Endothelial cell of umbilical vein (primary cell): ENCODE data around the gene ARSB. TPM values are rescaled to one million over a fixed set of nuclear protein-coding genes. Genes with fewer than 3 reads are reported as not detected.

Source experiments
- BruUV-seq: library from RNA; stranded (reverse); fragments of 400-500 nt; replicated peaks from 2 replicates; lab custom pipeline; 2021; lab: Mats Ljungman, UMichigan
- CTCF ChIA-PET: fragments of 300-600, 350-600 bp; sonication (Branson Sonifier 250); formaldehyde crosslinking; loops from one replicate; lab custom pipeline; 2021; ENCODE audit warnings: antibody characterized with exemption, inconsistent platforms; lab: Charles Lee
- POLR2A ChIA-PET: fragments of 300-600, 350-600 bp; sonication (Branson Sonifier 250); formaldehyde crosslinking; loops from one replicate; lab custom pipeline; 2021; ENCODE audit warnings: antibody characterized with exemption, inconsistent platforms; lab: Charles Lee
- DNase-seq: peaks from one replicate; pipeline ENCODE4 v3.0.0-alpha.2; 2011; ENCODE audit warnings: low read depth, low spot score
- FAIRE-seq: peaks from 2 replicates; lab custom pipeline; 2011; peaks lifted over from hg19 to GRCh38; lab: Jason Lieb, UNC
- H2AFZ ChIP-seq: 2 replicates; pipeline ENCODE4 v1.6.0; 2012; ENCODE audit warnings: low read depth, low read length, control low read depth, inconsistent platforms
- H3K27ac ChIP-seq: 2 replicates; pipeline ENCODE4 v1.5.1; 2011; ENCODE audit warnings: low read depth, mild to moderate bottlenecking, control low read depth, low read length, moderate library complexity; ENCODE audit not compliant: insufficient read depth
- H3K27me3 ChIP-seq, 2 experiments: 2 replicates each; pipeline versions ENCODE4 v1.6.0 to v1.6.1; 2011; ENCODE audit warnings: low read length in 2 of 2, mixed read lengths in 1 of 2; ENCODE audit not compliant: control insufficient read depth in 2 of 2, insufficient read depth in 2 of 2
- H3K36me3 ChIP-seq, 2 experiments: 2 replicates in 1 of 2; 3 replicates in 1 of 2; pipeline ENCODE4 v1.5.1; 2011; ENCODE audit warnings: low read length in 2 of 2, mild to moderate bottlenecking in 1 of 2, moderate library complexity in 1 of 2; ENCODE audit not compliant: control insufficient read depth in 2 of 2, insufficient read depth in 2 of 2; ENCODE audit errors: extremely low read depth in 1 of 2
- H3K4me1 ChIP-seq: 3 replicates; pipeline ENCODE4 v1.5.1; 2011; ENCODE audit warnings: mild to moderate bottlenecking, low read length; ENCODE audit not compliant: control insufficient read depth, insufficient read depth; ENCODE audit errors: extremely low read depth
- H3K4me2 ChIP-seq: 2 replicates; pipeline ENCODE4 v1.6.1; 2011; ENCODE audit warnings: low read length, control low read depth, mixed read lengths; ENCODE audit not compliant: insufficient read depth
- H3K4me3 ChIP-seq, 3 experiments: fragments of 200-600 bp in 1 of 3; sonication (generic), shearing (Covaris generic) in 1 of 3; replicated peaks in 1 of 3; 2 replicates each; pipeline ENCODE4 v1.5.1; 2011 to 2016; ENCODE audit warnings: control low read depth in 3 of 3, low read length in 3 of 3, mild to moderate bottlenecking in 2 of 3, inconsistent platforms in 1 of 3, low read depth in 1 of 3, moderate library complexity in 1 of 3; ENCODE audit not compliant: insufficient read depth in 1 of 3
- H3K79me2 ChIP-seq: 2 replicates; pipeline ENCODE4 v1.6.0; 2012; ENCODE audit warnings: low read length, inconsistent platforms; ENCODE audit not compliant: control insufficient read depth, insufficient read depth
- H3K9ac ChIP-seq: replicated peaks from 2 replicates; pipeline ENCODE3; 2011; ENCODE audit warnings: low read length, control low read depth; ENCODE audit not compliant: insufficient read depth; ENCODE audit errors: extremely low read depth
- H3K9me1 ChIP-seq: replicated peaks from 3 replicates; pipeline ENCODE4 v1.6.0; 2011; ENCODE audit warnings: mild to moderate bottlenecking, low read length; ENCODE audit not compliant: control insufficient read depth, insufficient read depth; ENCODE audit errors: extremely low read depth
- H3K9me3 ChIP-seq: replicated peaks from 2 replicates; pipeline ENCODE4 v1.5.1; 2012; ENCODE audit warnings: low read length, inconsistent platforms; ENCODE audit not compliant: control insufficient read depth, insufficient read depth
- H4K20me1 ChIP-seq: replicated peaks from 2 replicates; pipeline ENCODE3; 2011; ENCODE audit warnings: mild to moderate bottlenecking, low read length; ENCODE audit not compliant: control insufficient read depth, insufficient read depth; ENCODE audit errors: extremely low read depth
- EZH2 ChIP-seq: IDR thresholded peaks from 2 replicates; pipeline ENCODE4 v1.6.1; 2012; ENCODE audit warnings: borderline replicate concordance, low read depth, mild to moderate bottlenecking, moderate library complexity, low read length, inconsistent platforms; ENCODE audit not compliant: severe bottlenecking
- FOS ChIP-seq: IDR thresholded peaks from 2 replicates; pipeline ENCODE4 v1.6.1; 2011; ENCODE audit warnings: mild to moderate bottlenecking, low read length, moderate library complexity, borderline replicate concordance; ENCODE audit not compliant: insufficient read depth
- GATA2 ChIP-seq: IDR thresholded peaks from 2 replicates; pipeline ENCODE4 v1.7.0; 2011; ENCODE audit warnings: low read depth, mild to moderate bottlenecking, moderate library complexity, mixed read lengths, low read length; ENCODE audit not compliant: insufficient read length, insufficient read depth
- JUN ChIP-seq: IDR thresholded peaks from 2 replicates; pipeline ENCODE4 v1.6.1; 2011; ENCODE audit warnings: borderline replicate concordance, low read depth; ENCODE audit not compliant: insufficient read length, insufficient read depth
- MYC ChIP-seq: IDR thresholded peaks from one replicate; pipeline ENCODE4 v1.6.1; 2011; ENCODE audit warnings: mild to moderate bottlenecking, low read depth, low read length
- POLR2A ChIP-seq: IDR thresholded peaks from 2 replicates; pipeline ENCODE4 v1.6.1; 2012; ENCODE audit warnings: low read depth, mild to moderate bottlenecking, control low read depth, low read length
- POLR2AphosphoS5 ChIP-seq: IDR thresholded peaks from 2 replicates; pipeline ENCODE4 v1.6.1; 2012; ENCODE audit warnings: low read depth, mild to moderate bottlenecking, control low read depth, low read length, moderate library complexity; ENCODE audit not compliant: insufficient read depth
- dilution Hi-C: fragments of 300-500 bp; cut with MboI; formaldehyde crosslinking; loops from one replicate; pipeline ENCODE4 v1.15.0; 2019; ENCODE audit warnings: low sequenced_read_pairs; ENCODE audit not compliant: extremely low pct_ligation_motif_present
- intact Hi-C: fragments of 100-400 bp; cut with micrococcal nuclease; formaldehyde crosslinking; loops from one replicate; pipeline ENCODE4 v1.10.0; 2022
- polyA plus RNA-seq, 4 experiments: library from polyadenylated mRNA; depleted of rRNA in 3 of 4; stranded (reverse) in 3 of 4; unstranded in 1 of 4; fragments of >200 nt; gene quantifications; 2 replicates each; pipeline versions ENCODE4 v1.2.1 to v1.2.3, GENCODE V29; 2011 to 2012; ENCODE audit warnings: missing spikeins in 1 of 4
- total RNA-seq: library from RNA; stranded (reverse); gene quantifications from 2 replicates; pipeline ENCODE4 v1.2.3, GENCODE V29; 2021
- TF ChIP-seq, protein P1 (sequence below): IDR thresholded peaks from 2 replicates; pipeline ENCODE4 v1.6.1; 2011; ENCODE audit not compliant: insufficient read depth, insufficient read length
- TF ChIP-seq, protein P2 (sequence below), 2 donors: IDR thresholded peaks; 1 replicate in 1 of 2; 2 replicates in 1 of 2; pipeline ENCODE4 v1.5.1; 2011; ENCODE audit warnings: low read length in 2 of 2, mild to moderate bottlenecking in 2 of 2, moderate library complexity in 2 of 2, control low read depth in 1 of 2, inconsistent platforms in 1 of 2, low read depth in 1 of 2; ENCODE audit not compliant: insufficient read depth in 1 of 2; ENCODE audit errors: extremely low read depth in 1 of 2

ARSB gene
- total and polyA plus RNA-seq, 2 donors (not counting 3 experiments of a cell fraction or from before 2014, with no cell fraction given) = 17.2 to 25.8 TPM

DNA sequence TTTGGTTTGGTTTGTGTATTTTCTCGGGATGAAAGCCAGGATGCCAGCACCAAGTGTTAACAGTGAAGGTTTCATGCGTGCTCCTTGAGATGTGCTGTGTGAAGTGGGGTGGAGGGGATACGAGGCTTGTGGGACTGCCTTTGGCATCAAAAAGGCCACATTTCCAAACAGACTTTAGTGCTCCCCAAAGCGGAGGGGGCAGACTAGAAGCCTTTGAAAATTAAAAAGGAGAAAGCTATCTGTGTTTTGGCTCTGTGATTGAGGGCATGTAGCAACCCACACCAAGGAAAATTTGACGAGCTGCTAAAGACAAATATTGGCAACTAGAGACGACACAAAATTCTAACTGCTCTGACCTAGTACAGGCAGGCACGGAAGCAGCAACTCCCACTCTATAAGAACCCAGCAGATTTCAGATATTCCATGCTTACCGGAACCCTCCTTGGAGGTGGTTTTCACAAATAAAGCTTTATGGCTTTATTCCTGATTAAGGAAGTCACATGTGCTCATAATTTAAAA lies 154.5 kb downstream of the ARSB start:
- no peaks in the 10 kb centered on the region for H3K9me1 ChIP-seq
- no peaks in the 10 kb centered on the region for H3K27me3 ChIP-seq
- H3K27ac ChIP-seq = no peak overlapping the region
- BruUV-seq = no TSS peak
- ChIA-PET CTCF (interaction anchor here (0.8 to 1.0 kb wide), 3 partner anchors 21 to 510 kb away, joined by 3 to 4 read pairs (median 3); no protein-coding TSS in a partner anchor), POLR2A (no interaction called here)
- no peaks in the 10 kb centered on the region for H4K20me1 ChIP-seq
- H3K36me3 ChIP-seq = no peaks in the 10 kb centered on the region
- no peaks in the 10 kb centered on the region for H3K4me1 ChIP-seq
- no peaks in the 10 kb centered on the region for H3K79me2 ChIP-seq
- dilution Hi-C loops (no loop called here), intact Hi-C loops (no loop called here)
- no peak overlapping the region for H3K4me3 ChIP-seq
- DNase-seq (no peak), FAIRE-seq (no peak)
- H3K9me3 ChIP-seq = no peaks in the 10 kb centered on the region
- TF ChIP-seq JUN (no peak), POLR2AphosphoS5 (no peak), FOS (no peak), GATA2 (no peak), MYC (no peak), POLR2A (no peak), EZH2 (no peak)
- TF ChIP-seq, protein P1, sequence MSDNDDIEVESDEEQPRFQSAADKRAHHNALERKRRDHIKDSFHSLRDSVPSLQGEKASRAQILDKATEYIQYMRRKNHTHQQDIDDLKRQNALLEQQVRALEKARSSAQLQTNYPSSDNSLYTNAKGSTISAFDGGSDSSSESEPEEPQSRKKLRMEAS = no peak
- TF ChIP-seq, protein P2, sequence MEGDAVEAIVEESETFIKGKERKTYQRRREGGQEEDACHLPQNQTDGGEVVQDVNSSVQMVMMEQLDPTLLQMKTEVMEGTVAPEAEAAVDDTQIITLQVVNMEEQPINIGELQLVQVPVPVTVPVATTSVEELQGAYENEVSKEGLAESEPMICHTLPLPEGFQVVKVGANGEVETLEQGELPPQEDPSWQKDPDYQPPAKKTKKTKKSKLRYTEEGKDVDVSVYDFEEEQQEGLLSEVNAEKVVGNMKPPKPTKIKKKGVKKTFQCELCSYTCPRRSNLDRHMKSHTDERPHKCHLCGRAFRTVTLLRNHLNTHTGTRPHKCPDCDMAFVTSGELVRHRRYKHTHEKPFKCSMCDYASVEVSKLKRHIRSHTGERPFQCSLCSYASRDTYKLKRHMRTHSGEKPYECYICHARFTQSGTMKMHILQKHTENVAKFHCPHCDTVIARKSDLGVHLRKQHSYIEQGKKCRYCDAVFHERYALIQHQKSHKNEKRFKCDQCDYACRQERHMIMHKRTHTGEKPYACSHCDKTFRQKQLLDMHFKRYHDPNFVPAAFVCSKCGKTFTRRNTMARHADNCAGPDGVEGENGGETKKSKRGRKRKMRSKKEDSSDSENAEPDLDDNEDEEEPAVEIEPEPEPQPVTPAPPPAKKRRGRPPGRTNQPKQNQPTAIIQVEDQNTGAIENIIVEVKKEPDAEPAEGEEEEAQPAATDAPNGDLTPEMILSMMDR (IDR thresholded peaks at IDR 0.05; ENCODE audit: extremely low read depth in 1 of 2, insufficient read depth in 1 of 2, low read depth in 1 of 2, low read length in 2 of 2) = no peak
- no peak overlapping the region for H3K4me2 ChIP-seq
- no peak overlapping the region for H3K9ac ChIP-seq
- H2AFZ ChIP-seq = no peak overlapping the region
